HepG2 (cell line): ENCODE measurements around the gene FUT6. TPM values are rescaled to one million over a fixed set of nuclear protein-coding genes. Genes with fewer than 3 reads are reported as not detected.
A peak's percentile ranks its signal among the peaks of the same experiment; 100 is the strongest.

Experiments
- CHD4 ChIP-seq: fragments of 200-600 bp; sonication (generic); IDR thresholded peaks from 2 replicates; pipeline ENCODE4 v1.7.0; 2017; ENCODE audit warnings: mild to moderate bottlenecking, low read length, borderline replicate concordance
- DMAP1 ChIP-seq: IDR thresholded peaks from 2 replicates; pipeline ENCODE4 v1.6.1; 2016
- FOXK1 ChIP-seq: sonication (generic); formaldehyde crosslinking; IDR thresholded peaks from 2 replicates; pipeline ENCODE4 v1.4.0; 2020; ENCODE audit warnings: low read depth, missing genetic modification reagents, borderline replicate concordance
- KLF6 ChIP-seq: IDR thresholded peaks from 2 replicates; pipeline ENCODE4 v1.8.0; 2016; ENCODE audit warnings: missing biosample characterization, missing genetic modification reagents
- KLF9 ChIP-seq: IDR thresholded peaks from 2 replicates; pipeline ENCODE4 v1.6.1; 2016; ENCODE audit warnings: low read depth
- MED13 ChIP-seq: sonication (generic); formaldehyde crosslinking; IDR thresholded peaks from 2 replicates; pipeline ENCODE4 v1.5.0; 2020; ENCODE audit warnings: missing genetic modification reagents
- NR2F2 ChIP-seq: IDR thresholded peaks from 2 replicates; pipeline ENCODE4 v1.6.1; 2012; ENCODE audit warnings: low read depth, inconsistent platforms, borderline replicate concordance
- PRDM4 ChIP-seq: sonication (generic); formaldehyde crosslinking; IDR thresholded peaks from 2 replicates; pipeline ENCODE4 v1.9.0; 2021; ENCODE audit warnings: missing genetic modification reagents, borderline replicate concordance
- SMAD1 ChIP-seq: sonication (generic); formaldehyde crosslinking; IDR thresholded peaks from 2 replicates; pipeline ENCODE4 v1.4.0; 2020; ENCODE audit warnings: missing genetic modification reagents, low read depth, mild to moderate bottlenecking, borderline replicate concordance
- YY1 ChIP-seq: IDR thresholded peaks from 2 replicates; pipeline ENCODE4 v1.6.1; 2011; ENCODE audit warnings: low read length, low read depth, moderate library complexity, mild to moderate bottlenecking; ENCODE audit not compliant: insufficient read depth, insufficient replicate concordance
- ZBTB44 ChIP-seq: sonication (generic); formaldehyde crosslinking; IDR thresholded peaks from 2 replicates; pipeline ENCODE4 v1.4.0; 2020; ENCODE audit warnings: missing genetic modification reagents
- ZNF317 ChIP-seq: sonication (generic); formaldehyde crosslinking; IDR thresholded peaks from 2 replicates; pipeline ENCODE4 v1.5.0; 2020; ENCODE audit warnings: mild to moderate bottlenecking, missing genetic modification reagents
- ZNF33A ChIP-seq: sonication (generic); formaldehyde crosslinking; IDR thresholded peaks from 2 replicates; pipeline ENCODE4 v1.5.1; 2020; ENCODE audit warnings: missing genetic modification reagents, mild to moderate bottlenecking, moderate library complexity, borderline replicate concordance
- ZNF552 ChIP-seq: sonication (generic); formaldehyde crosslinking; IDR thresholded peaks from 2 replicates; pipeline ENCODE4 v1.9.0; 2022; ENCODE audit warnings: missing genetic modification reagents, mild to moderate bottlenecking, borderline replicate concordance
- ZNF878 ChIP-seq: sonication (generic); formaldehyde crosslinking; IDR thresholded peaks from 2 replicates; pipeline ENCODE4 v1.8.1; 2023; ENCODE audit warnings: mild to moderate bottlenecking, missing genetic modification reagents, moderate library complexity
- polyA plus RNA-seq, 8 experiments: library from polyadenylated mRNA; depleted of rRNA in 3 of 8; stranded (reverse) in 7 of 8; unstranded in 1 of 8; fragments of >200 nt; fragmentation: Illumina TruSeq in 4 of 8; extraction: Trizol in 4 of 8; gene quantifications; 2 replicates each; pipeline versions ENCODE4 v1.2.1 to v1.2.3, GENCODE V29; 2011 to 2016; ENCODE audit warnings: low read depth in 4 of 8, missing spikeins in 1 of 8, mixed read lengths in 1 of 8; ENCODE audit not compliant: insufficient read depth in 1 of 8
- total RNA-seq, 5 experiments: library from RNA; depleted of rRNA; stranded (reverse); fragments of >200 nt; fragmentation: Illumina TruSeq; extraction: Trizol; gene quantifications; 2 replicates each; pipeline ENCODE4 v1.2.3, GENCODE V29; 2016; ENCODE audit warnings: low read depth in 1 of 5
- TF ChIP-seq, protein P1 (sequence below): sonication (generic); formaldehyde crosslinking; IDR thresholded peaks from 2 replicates; pipeline ENCODE4 v1.4.0; 2020; ENCODE audit warnings: missing genetic modification reagents, borderline replicate concordance
- TF ChIP-seq, protein P2 (sequence below): sonication (generic); formaldehyde crosslinking; IDR thresholded peaks from 2 replicates; pipeline ENCODE4 v1.4.0; 2020; ENCODE audit warnings: missing genetic modification reagents, mild to moderate bottlenecking, borderline replicate concordance
- TF ChIP-seq, protein P3 (sequence below): sonication (generic); formaldehyde crosslinking; IDR thresholded peaks from 2 replicates; pipeline ENCODE4 v1.5.0; 2020; ENCODE audit warnings: missing genetic modification reagents, mild to moderate bottlenecking, borderline replicate concordance

The FUT6 gene
- total and polyA plus RNA-seq, 2 of the 13 experiments (the other 11 are each of a cell fraction or from before 2014, with no cell fraction given) = 8.2 to 27.7 TPM

DNA sequence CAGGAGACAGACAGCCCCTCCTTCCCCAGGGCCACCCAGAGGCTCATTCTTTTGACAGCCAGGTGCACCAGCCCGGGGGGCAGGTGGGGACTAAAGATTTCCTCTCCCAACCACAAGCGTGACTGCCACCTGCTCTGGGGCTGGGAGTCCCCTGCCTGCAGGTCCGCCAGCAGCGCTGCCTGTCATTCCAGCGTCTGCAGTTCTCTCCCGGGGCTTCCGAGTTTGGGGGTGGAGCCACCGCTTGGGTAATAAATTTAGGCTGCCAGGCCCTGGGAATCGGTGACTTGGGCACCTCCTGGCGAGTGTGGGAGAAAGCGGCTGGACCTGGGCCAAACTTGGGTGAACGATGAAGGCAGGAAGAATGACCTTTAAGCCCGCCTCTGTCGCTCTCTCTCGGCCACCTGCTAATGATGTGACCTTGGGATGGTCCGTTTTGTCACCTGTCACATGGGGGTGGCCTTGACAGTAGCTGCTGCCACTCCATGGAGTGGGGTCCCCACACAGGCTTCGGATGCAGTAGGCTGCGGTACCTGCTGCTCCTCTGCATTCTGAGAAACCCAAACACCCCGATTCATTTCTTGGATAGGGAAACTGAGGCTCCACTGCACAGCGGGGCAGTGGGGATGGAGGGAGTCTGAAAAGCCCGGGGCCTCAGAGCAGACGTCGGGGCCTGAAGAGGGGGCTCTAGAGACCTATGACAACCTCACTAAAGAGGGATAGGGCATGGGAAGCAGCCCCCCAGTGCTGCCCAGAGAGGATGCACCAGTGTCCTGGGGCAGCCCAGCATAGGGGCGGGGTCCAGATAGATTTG lies 12.8 kb downstream of the FUT6 start (continued):
- TF ChIP-seq, protein P1, sequence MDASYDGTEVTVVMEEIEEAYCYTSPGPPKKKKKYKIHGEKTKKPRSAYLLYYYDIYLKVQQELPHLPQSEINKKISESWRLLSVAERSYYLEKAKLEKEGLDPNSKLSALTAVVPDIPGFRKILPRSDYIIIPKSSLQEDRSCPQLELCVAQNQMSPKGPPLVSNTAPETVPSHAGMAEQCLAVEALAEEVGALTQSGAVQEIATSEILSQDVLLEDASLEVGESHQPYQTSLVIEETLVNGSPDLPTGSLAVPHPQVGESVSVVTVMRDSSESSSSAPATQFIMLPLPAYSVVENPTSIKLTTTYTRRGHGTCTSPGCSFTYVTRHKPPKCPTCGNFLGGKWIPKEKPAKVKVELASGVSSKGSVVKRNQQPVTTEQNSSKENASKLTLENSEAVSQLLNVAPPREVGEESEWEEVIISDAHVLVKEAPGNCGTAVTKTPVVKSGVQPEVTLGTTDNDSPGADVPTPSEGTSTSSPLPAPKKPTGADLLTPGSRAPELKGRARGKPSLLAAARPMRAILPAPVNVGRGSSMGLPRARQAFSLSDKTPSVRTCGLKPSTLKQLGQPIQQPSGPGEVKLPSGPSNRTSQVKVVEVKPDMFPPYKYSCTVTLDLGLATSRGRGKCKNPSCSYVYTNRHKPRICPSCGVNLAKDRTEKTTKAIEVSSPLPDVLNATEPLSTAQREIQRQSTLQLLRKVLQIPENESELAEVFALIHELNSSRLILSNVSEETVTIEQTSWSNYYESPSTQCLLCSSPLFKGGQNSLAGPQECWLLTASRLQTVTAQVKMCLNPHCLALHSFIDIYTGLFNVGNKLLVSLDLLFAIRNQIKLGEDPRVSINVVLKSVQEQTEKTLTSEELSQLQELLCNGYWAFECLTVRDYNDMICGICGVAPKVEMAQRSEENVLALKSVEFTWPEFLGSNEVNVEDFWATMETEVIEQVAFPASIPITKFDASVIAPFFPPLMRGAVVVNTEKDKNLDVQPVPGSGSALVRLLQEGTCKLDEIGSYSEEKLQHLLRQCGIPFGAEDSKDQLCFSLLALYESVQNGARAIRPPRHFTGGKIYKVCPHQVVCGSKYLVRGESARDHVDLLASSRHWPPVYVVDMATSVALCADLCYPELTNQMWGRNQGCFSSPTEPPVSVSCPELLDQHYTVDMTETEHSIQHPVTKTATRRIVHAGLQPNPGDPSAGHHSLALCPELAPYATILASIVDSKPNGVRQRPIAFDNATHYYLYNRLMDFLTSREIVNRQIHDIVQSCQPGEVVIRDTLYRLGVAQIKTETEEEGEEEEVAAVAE (CRISPR knock-in tag) = peak; percentile 48; the same call in 1 of the 2 replicates
- TF ChIP-seq, protein P2, sequence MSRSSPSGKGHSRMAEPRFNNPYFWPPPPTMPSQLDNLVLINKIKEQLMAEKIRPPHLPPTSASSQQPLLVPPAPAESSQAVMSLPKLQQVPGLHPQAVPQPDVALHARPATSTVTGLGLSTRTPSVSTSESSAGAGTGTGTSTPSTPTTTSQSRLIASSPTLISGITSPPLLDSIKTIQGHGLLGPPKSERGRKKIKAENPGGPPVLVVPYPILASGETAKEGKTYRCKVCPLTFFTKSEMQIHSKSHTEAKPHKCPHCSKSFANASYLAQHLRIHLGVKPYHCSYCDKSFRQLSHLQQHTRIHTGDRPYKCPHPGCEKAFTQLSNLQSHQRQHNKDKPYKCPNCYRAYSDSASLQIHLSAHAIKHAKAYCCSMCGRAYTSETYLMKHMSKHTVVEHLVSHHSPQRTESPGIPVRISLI (CRISPR knock-in tag) = no peak
- TF ChIP-seq SMAD1 (CRISPR knock-in tag) (no peak), ZNF33A (CRISPR knock-in tag) (no peak), FOXK1 (CRISPR knock-in tag) (no peak), KLF6 (0 out of 2 replicates have a peak, but pooled peaks have one; percentile 74), CHD4 (peak; percentile 88), PRDM4 (CRISPR knock-in tag) (no peak), ZNF317 (CRISPR knock-in tag) (no peak), DMAP1 (CRISPR knock-in tag) (no peak), ZNF552 (CRISPR knock-in tag) (no peak), ZBTB44 (CRISPR knock-in tag) (no peak), NR2F2 (no peak), YY1 (peak; percentile 24), MED13 (0 out of 2 replicates have a peak, but pooled peaks have one; percentile 11), KLF9 (CRISPR knock-in tag) (no peak), ZNF878 (CRISPR knock-in tag) (0 out of 2 replicates have a peak, but pooled peaks have one; percentile 16)
- TF ChIP-seq, protein P3, sequence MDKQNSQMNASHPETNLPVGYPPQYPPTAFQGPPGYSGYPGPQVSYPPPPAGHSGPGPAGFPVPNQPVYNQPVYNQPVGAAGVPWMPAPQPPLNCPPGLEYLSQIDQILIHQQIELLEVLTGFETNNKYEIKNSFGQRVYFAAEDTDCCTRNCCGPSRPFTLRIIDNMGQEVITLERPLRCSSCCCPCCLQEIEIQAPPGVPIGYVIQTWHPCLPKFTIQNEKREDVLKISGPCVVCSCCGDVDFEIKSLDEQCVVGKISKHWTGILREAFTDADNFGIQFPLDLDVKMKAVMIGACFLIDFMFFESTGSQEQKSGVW = no peak
